ENCODE data around the gene PLCB2.

PLCB2 gene

DNA sequence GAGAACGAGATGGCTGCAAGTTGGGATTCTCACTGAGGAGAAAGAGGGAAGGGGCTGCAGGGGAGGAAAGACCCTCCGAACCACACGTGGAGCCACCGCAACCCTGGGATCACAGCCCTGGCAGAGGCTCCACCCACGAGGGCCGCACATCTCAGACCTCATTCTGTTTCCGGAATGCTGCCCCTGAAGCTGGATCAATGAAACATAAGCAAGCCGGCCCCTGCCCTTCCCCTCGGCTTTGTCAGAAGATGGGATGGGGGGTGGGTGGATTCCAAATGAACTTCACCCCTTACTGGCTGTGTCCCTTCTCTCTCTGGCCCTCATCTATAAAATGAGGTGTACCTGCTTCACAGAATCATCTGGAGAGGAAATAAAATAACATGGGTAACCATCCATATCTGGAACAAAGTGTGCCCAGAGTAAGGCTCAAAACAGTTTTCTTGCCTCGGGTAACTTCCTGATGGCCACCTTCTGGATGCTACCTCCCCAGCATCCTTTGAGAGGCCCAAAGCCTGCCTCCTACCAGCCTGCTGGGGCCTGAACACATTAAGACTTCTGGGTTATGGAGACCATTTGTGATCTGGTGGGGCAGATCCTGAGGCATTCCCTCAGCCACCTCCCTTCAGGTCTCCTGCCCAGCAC, 37.6 kb upstream of the PLCB2 start:
- no peak for TF ChIP-seq GATA2 (IDR thresholded peaks at IDR 0.05; ENCODE audit: low read depth, low read length)
- no peak for TF ChIP-seq GATA3 (IDR thresholded peaks at IDR 0.05; ENCODE audit: low read depth, low read length)

DNA sequence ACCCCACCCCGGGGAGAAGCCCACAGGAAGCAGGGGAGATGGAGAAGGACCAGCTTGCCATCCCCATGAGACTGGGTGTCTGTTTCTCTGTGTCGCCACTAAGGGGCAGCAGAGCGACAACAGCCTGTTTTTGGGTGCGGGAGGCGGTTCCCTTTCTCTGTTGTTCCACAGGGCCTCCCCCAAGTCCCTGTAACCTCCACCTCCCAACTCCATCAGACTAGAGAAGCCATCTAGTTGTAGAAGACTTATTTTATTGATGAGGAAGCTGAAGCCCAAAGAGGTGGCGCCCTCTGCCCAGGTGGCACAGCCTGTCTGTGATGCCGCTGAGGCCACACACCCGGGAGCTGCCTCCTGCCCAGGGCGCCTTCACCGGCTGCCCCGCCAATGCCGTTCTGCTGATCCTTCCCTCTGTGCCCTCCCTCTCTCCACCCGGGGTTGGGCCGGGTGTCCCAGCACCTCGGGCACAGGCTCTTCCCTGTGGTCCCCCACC, 36.9 kb upstream of the PLCB2 start:
- no peak for TF ChIP-seq GATA2 (IDR thresholded peaks at IDR 0.05; ENCODE audit: low read depth, low read length)
- no peak for TF ChIP-seq GATA3 (IDR thresholded peaks at IDR 0.05; ENCODE audit: low read depth, low read length)

DNA sequence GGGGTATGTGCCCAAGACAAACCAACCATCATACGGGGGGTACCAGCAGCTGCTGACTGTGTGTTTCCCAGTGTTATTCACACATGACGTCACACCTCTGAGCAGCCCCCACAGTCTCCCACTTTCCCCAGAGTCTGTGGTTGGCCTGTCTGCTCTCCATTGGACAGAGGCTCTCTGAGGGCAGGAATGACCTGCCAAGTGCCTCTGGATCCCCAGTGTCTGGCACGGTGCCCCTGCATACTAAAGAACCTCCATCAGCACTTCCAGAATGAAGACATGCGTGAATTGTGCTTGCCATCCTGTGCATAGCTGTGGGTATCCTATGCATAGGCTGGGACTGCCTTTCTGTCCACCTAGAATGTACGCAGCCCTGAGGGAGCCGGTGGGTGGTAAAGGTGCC, 36.5 kb upstream of the PLCB2 start:
- no peak for TF ChIP-seq GATA3 (IDR thresholded peaks at IDR 0.05; ENCODE audit: low read depth, low read length)
- no peak for TF ChIP-seq GATA2 (IDR thresholded peaks at IDR 0.05; ENCODE audit: low read depth, low read length)

DNA sequence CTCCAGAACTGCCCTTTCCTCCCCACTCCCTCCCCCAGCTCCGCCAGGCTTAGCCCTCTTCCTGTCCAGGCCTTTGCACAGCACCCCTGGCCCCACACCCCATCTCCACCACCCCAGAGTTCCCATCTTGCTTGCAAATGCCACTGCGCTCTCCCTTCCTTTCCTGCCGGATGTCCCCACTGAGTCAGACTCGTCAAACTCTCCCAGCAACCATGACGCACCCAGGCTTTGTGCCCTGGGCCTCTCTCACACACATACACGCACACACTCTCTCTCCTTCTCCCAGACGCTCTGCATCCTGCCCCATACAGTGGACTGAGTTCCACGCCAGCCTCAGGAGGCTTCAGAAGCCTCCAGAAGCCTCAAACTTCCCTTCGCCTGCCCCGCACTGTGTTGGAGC, 35.8 kb upstream of the PLCB2 start:
- TF ChIP-seq GATA3 (IDR thresholded peaks at IDR 0.05; ENCODE audit: low read depth, low read length) (no peak), GATA2 (IDR thresholded peaks at IDR 0.05; ENCODE audit: low read depth, low read length) (no peak)

DNA sequence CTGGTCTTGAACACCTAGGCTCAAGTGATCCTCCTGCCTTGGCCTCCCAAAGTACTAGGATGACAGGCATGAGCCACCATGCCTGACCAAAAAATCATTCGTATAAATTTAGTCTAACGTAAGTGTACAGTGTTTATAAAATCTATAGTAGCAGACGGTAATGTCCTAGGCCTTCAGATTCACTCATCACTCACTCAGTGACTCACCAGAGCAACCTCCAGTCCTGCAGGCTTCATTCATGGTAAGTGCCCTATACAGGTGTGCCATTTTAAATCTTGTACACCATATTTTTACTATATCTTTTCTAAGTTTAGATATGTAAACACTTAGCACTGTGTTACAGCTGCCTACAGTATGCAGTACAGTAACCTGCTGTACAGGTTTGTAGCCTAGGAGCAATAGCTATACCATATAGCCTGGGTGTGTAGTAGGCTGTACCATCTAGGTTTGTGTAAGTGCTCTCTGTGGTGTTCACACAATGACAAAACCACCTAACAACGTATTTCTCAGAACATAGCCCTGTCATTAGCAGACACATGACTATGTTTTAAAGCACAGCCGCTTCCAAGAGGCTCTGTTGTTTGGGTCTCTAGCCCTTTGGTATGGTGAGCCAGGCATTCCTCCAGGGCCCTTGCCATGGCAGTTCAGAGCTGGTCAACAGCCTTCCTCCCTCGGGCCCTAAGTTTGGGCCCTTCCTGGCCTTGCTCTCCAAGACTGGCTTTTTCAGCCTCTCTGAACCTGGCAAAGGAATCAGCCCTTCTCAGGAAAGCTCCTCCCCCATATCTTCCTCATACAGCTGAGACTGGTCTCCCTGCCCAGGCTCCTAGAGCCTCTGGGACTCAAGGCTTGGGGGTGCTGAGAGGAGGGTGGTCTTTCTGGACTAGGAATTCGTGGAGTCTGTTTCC, 34.9 kb upstream of the PLCB2 start:
- TF ChIP-seq GATA3 (IDR thresholded peaks at IDR 0.05; ENCODE audit: low read depth, low read length) (no peak), GATA2 (IDR thresholded peaks at IDR 0.05; ENCODE audit: low read depth, low read length) (no peak)

DNA sequence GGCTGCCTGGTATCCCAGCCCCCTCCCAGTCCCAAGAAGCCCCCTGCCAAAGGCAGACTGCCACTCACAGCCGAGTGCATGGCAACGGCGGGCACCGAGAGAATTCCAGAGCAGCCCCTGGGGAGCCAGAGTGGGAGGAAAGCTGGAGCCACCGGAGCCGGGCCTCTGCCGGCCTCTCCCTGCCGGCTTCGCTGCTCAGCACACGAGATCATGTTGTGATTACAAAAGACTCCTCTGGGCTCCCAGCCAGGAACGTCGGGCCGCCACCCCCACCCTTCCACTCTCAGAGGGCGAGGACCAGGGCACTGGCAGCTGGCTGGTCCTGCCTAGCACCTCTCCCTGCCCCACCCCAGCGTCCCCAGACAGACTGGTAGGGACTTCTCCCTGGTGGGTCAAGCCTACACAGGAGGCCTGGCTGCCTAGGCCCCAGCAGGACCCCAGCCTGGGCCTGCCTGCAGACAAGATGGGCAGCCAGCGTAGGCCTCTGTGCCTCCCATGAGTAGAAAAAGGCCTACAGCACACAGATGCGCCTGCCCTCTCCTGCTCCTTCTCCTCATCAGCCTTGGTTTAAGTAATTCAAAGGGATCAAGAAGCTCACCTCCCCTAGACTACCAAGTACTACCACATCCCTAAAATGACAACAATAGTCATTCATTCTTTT, 33.1 kb upstream of the PLCB2 start, which contains the start of gene CCDC9B:
Gene CCDC9B, minus strand, starts transcription at position 200 of the 661 bp plus-strand sequence. Its CDS starts 120 bp downstream, at position 80.
- TF ChIP-seq GATA3 (IDR thresholded peaks at IDR 0.05; ENCODE audit: low read depth, low read length) (no peak), GATA2 (IDR thresholded peaks at IDR 0.05; ENCODE audit: low read depth, low read length) (peak; percentile 89)

DNA sequence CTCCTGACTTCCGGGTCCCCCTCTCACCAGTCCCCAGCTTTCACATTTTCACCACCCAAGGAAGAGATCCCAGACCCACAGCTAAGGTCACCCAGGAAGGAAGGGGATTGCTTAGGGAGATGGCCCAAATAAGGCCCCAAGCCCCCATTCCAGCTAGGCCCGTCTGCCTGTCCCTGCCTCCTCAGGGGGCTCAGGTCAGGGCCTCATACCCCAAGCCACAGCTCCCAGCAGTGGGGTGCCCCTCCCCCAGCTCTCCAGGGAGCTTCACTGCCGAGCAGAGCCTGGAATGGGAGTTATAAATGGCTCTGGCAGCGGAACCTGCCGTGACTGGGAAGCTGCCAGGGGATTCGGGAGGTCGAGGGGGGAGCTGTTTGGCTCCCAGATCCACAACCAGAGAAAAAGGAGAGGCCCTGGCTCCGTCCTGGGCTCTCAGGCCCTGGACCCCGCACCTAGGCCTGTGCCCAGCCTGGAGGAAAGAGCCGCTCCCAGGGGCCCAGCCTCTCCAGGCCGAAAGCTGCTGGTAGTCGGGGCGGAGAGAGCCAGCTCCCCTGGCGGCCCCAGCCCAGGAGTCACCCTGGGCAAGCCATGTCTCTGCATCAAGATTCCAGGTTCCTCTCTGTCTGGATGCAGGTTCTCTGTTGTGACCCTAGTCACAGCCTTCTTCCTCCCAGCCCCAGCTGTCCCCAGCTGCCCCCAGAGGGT, 32.5 kb upstream of the PLCB2 start:
- TF ChIP-seq GATA3 (IDR thresholded peaks at IDR 0.05; ENCODE audit: low read depth, low read length) (no peak), GATA2 (IDR thresholded peaks at IDR 0.05; ENCODE audit: low read depth, low read length) (no peak)

DNA sequence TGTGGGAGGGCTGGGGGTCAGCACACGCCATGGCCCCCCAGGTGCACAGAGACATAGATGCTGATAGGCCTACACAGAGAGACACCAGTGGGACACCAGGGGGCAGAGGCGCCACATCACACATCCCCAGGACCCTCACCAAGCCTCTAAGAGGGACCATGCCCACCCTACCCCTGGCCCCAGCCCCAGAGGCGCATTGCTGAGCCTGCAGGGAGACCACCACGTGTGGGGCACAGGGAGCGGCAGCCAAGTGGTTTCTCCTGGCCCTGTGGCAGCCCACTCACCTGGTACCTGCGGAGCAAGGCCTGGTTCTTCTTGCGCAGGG, 31.8 kb upstream of the PLCB2 start:
- TF ChIP-seq GATA2 (IDR thresholded peaks at IDR 0.05; ENCODE audit: low read depth, low read length) (no peak), GATA3 (IDR thresholded peaks at IDR 0.05; ENCODE audit: low read depth, low read length) (no peak)

DNA sequence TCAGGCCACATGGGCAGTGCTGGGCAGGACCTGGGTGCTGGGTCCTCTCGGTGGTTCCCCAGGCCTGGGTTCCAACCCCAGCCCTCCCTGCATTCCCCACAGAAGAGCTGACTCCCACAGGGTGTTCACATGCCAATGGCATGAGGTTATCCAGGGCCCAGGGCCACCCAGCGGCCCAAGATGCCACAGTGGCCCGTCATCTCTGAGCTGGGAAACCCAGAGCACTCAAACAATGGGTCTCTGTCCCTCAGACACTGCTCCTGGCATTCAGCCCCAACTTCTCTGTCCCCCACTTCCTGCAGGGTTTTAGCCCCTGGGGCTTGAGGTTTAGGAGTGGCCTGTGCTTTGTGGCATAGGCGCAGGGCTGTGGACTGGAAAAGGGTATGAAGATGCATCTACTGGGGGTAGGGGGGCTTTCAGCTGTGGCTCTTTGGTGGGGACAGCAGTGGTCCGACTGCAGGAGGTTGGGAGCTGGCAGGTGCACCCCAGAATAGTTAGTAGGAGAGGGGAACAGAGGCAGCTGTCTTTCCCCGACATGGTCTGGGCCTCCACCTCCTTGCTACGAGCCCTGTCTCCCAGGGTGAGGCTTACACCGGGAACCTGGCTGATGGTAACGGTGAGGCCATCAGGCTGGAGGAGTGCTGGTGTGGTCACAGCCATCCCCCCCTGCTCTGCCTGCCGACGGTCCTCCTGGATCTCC, 31.3 kb upstream of the PLCB2 start:
- TF ChIP-seq GATA3 (IDR thresholded peaks at IDR 0.05; ENCODE audit: low read depth, low read length) (no peak), GATA2 (IDR thresholded peaks at IDR 0.05; ENCODE audit: low read depth, low read length) (no peak)

DNA sequence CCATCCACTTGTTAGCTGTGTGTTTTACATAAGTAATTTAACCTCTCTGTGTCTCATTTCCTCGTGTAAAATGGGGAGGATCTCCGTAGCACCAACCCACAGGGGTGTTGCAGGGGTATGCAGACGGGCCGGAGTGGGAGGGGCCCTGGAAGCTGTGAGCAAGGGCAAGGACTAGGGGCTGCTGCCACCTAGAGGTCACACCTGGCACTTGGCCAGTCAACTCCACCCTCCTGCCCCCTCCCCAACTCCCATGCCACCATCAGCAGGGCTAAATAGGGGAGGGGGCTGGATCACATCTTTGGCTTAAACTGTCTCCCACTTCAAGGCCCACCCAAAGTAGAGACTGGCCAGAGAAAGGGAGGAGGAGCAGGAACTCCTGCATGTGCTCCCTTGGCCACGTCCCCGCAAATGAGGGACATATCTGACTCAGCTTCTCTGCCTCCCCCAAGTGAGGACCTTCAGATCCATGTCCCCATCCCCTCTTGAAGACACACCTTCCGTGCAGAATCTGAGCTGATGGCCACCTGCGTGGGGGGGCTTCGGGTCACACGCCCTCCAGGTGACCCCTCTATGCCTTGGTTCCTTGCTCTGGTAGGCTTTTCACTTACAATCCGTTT, 30.4 kb upstream of the PLCB2 start:
- no peak for TF ChIP-seq GATA3 (IDR thresholded peaks at IDR 0.05; ENCODE audit: low read depth, low read length)
- no peak for TF ChIP-seq GATA2 (IDR thresholded peaks at IDR 0.05; ENCODE audit: low read depth, low read length)

DNA sequence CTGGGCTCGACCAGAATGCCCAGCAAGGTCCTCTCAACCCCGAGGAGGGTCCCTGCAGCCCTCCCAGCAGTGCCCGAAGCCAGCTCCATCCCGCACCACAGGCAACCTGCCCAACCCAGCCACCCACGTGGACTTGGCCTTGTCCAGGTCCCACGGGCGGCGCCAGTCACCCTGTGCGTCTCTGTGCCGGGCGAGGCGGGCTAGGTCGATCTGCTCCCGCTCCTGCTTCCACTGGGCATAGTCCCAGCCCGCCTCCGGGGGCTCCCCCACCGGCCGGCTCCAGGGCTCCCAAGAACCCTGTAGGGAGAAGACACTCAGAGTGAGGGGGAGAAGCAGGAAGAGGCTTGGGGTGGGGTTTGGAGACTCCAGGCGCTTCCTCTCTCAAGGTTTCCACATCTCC, 29.9 kb upstream of the PLCB2 start:
- TF ChIP-seq GATA3 (IDR thresholded peaks at IDR 0.05; ENCODE audit: low read depth, low read length) (no peak), GATA2 (IDR thresholded peaks at IDR 0.05; ENCODE audit: low read depth, low read length) (no peak)

DNA sequence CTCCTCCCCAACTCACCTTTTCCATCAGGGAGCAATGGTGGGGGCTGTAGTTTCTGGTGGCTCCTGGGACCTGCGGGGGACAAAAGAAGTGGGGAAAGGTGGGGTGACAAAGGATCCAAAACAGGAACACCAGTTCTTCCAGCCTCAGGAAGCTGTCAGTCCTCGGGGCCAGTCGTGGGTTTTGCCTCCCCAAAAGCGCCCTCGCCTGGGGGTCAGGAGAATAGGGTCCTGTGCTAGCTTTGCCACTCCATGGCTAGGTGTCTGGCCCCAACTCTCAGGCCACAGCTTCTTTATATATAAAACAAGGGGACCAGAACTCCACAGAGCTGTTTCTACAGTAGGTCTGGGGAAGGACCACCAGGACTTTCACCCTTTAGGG, 29.0 kb upstream of the PLCB2 start:
- no peak for TF ChIP-seq GATA3 (IDR thresholded peaks at IDR 0.05; ENCODE audit: low read depth, low read length)
- TF ChIP-seq GATA2 (IDR thresholded peaks at IDR 0.05; ENCODE audit: low read depth, low read length): no peak

Measured in SH-SY5Y (cell line).